H9 (cell line): ENCODE measurements around the gene NFATC1. TPM values are rescaled to one million over a fixed set of nuclear protein-coding genes. Genes with fewer than 3 reads are reported as not detected.

Source experiments
- DNase-seq: peaks from one replicate; pipeline ENCODE4 v3.0.0-alpha.2; 2017
- H2AFZ ChIP-seq: one replicate; pipeline ENCODE4 v1.6.1; 2013; ENCODE audit warnings: mild to moderate bottlenecking, low read length, control low read depth, moderate library complexity
- H2AK5ac ChIP-seq: 2 replicates; pipeline ENCODE4 v1.6.1; 2013; ENCODE audit warnings: low read length, control low read depth, mixed read lengths; ENCODE audit not compliant: insufficient read length
- H2BK120ac ChIP-seq: one replicate; pipeline ENCODE4 v1.6.1; 2013; ENCODE audit warnings: low read depth, mild to moderate bottlenecking, low read length, control low read depth, inconsistent platforms; ENCODE audit not compliant: poor library complexity, severe bottlenecking
- H2BK12ac ChIP-seq: 2 replicates; pipeline ENCODE4 v1.6.1; 2013; ENCODE audit warnings: low read length, control low read depth, mixed read lengths, low read depth; ENCODE audit not compliant: insufficient read length
- H2BK15ac ChIP-seq: 2 replicates; pipeline ENCODE4 v1.6.1; 2013; ENCODE audit warnings: low read depth, low read length, control low read depth
- H2BK20ac ChIP-seq: one replicate; pipeline ENCODE4 v1.6.1; 2013; ENCODE audit warnings: low read depth, mild to moderate bottlenecking, low read length, control low read depth, inconsistent platforms; ENCODE audit not compliant: poor library complexity, severe bottlenecking
- H2BK5ac ChIP-seq: 2 replicates; pipeline ENCODE4 v1.6.1; 2013; ENCODE audit warnings: low read length, control low read depth, mixed read lengths; ENCODE audit not compliant: insufficient read length
- H3K14ac ChIP-seq: 2 replicates; pipeline ENCODE4 v1.6.1; 2013; ENCODE audit warnings: low read length, control low read depth; ENCODE audit not compliant: insufficient read depth
- H3K18ac ChIP-seq: 2 replicates; pipeline ENCODE4 v1.6.1; 2013; ENCODE audit warnings: low read depth, mild to moderate bottlenecking, mixed read lengths, low read length, control low read depth; ENCODE audit not compliant: insufficient read length
- H3K23ac ChIP-seq: 2 replicates; pipeline ENCODE4 v1.6.1; 2013; ENCODE audit warnings: low read length, control low read depth, mixed read lengths, low read depth; ENCODE audit not compliant: insufficient read length
- H3K23me2 ChIP-seq: 2 replicates; pipeline ENCODE4 v1.6.1; 2013; ENCODE audit warnings: low read depth, mild to moderate bottlenecking, mixed read lengths, low read length, control low read depth; ENCODE audit not compliant: insufficient read length, poor library complexity, severe bottlenecking
- H3K27ac ChIP-seq: 2 replicates; pipeline ENCODE4 v1.5.1; 2013; ENCODE audit warnings: low read length, control low read depth, mixed read lengths, low read depth; ENCODE audit not compliant: insufficient read length
- H3K27me3 ChIP-seq: 2 replicates; pipeline ENCODE4 v1.6.1; 2013; ENCODE audit warnings: low read length, control low read depth, inconsistent platforms; ENCODE audit not compliant: insufficient read depth
- H3K4ac ChIP-seq: 2 replicates; pipeline ENCODE4 v1.6.1; 2013; ENCODE audit warnings: low read depth, mild to moderate bottlenecking, control low read depth, inconsistent platforms, low read length, moderate library complexity
- H3K4me1 ChIP-seq: 2 replicates; pipeline ENCODE4 v1.6.1; 2013; ENCODE audit warnings: low read length, control low read depth, inconsistent platforms; ENCODE audit not compliant: insufficient read depth
- H3K4me2 ChIP-seq: 2 replicates; pipeline ENCODE4 v1.6.1; 2013; ENCODE audit warnings: low read length, control low read depth, mixed read lengths; ENCODE audit not compliant: insufficient read length, insufficient read depth
- H3K56ac ChIP-seq: 2 replicates; pipeline ENCODE4 v1.6.1; 2013; ENCODE audit warnings: low read depth, mild to moderate bottlenecking, mixed read lengths, low read length, control low read depth; ENCODE audit not compliant: insufficient read length
- H3K79me1 ChIP-seq: 2 replicates; pipeline ENCODE4 v1.6.1; 2013; ENCODE audit warnings: low read depth, mild to moderate bottlenecking, moderate library complexity, low read length, control low read depth, inconsistent platforms; ENCODE audit not compliant: insufficient read depth, poor library complexity, severe bottlenecking
- H3K79me2 ChIP-seq: 2 replicates; pipeline ENCODE4 v1.6.1; 2013; ENCODE audit warnings: low read length, control low read depth, inconsistent platforms; ENCODE audit not compliant: insufficient read depth
- H3K9ac ChIP-seq: 2 replicates; pipeline ENCODE4 v1.6.1; 2013; ENCODE audit warnings: low read length, control low read depth, mixed read lengths; ENCODE audit not compliant: insufficient read length; ENCODE audit errors: extremely low read depth
- H3K9me3 ChIP-seq: one replicate; pipeline ENCODE4 v1.6.1; 2013; ENCODE audit warnings: low read depth, low read length, inconsistent platforms; ENCODE audit not compliant: control insufficient read depth
- H3T11ph ChIP-seq: one replicate; pipeline ENCODE4 v1.6.1; 2013; ENCODE audit warnings: mild to moderate bottlenecking, low read length, control low read depth, inconsistent platforms
- H4K20me1 ChIP-seq: one replicate; pipeline ENCODE4 v1.6.1; 2013; ENCODE audit not compliant: control insufficient read depth, insufficient read length, insufficient read depth
- H4K5ac ChIP-seq: 2 replicates; pipeline ENCODE4 v1.6.1; 2013; ENCODE audit warnings: low read depth, mild to moderate bottlenecking, mixed read lengths, low read length, control low read depth; ENCODE audit not compliant: insufficient read length
- H4K8ac ChIP-seq: replicated peaks from 2 replicates; pipeline ENCODE4 v1.6.1; 2013; ENCODE audit warnings: low read length, control low read depth, mixed read lengths, low read depth; ENCODE audit not compliant: insufficient read length
- H4K91ac ChIP-seq: 2 replicates; pipeline ENCODE4 v1.6.1; 2013; ENCODE audit warnings: low read depth, mild to moderate bottlenecking, moderate library complexity, mixed read lengths, low read length, control low read depth; ENCODE audit not compliant: insufficient read length
- H3K27ac Mint-ChIP-seq, 3 experiments: 2 replicates in 2 of 3; 3 replicates in 1 of 3; pipeline ENCODE4 v1.8.0; 2020 to 2021; ENCODE audit warnings: mixed read lengths in 3 of 3, mild to moderate bottlenecking in 1 of 3, moderate library complexity in 1 of 3
- H3K27me3 Mint-ChIP-seq: 2 replicates; pipeline ENCODE4 v1.8.0; 2021; ENCODE audit warnings: low read depth, mild to moderate bottlenecking, moderate library complexity, mixed read lengths
- H3K36me3 Mint-ChIP-seq, 3 experiments: 2 replicates in 2 of 3; 3 replicates in 1 of 3; pipeline ENCODE4 v1.8.0; 2020 to 2021; ENCODE audit warnings: low read depth in 3 of 3, mixed read lengths in 3 of 3; ENCODE audit not compliant: insufficient read depth in 1 of 3
- H3K4me1 Mint-ChIP-seq, 2 experiments: 2 replicates each; pipeline ENCODE4 v1.8.0; 2020; ENCODE audit warnings: mixed read lengths in 2 of 2
- H3K4me3 Mint-ChIP-seq, 2 experiments: 2 replicates in 1 of 2; 3 replicates in 1 of 2; pipeline ENCODE4 v1.8.0; 2020 to 2021; ENCODE audit warnings: mild to moderate bottlenecking in 2 of 2, mixed read lengths in 2 of 2, moderate library complexity in 1 of 2
- H3K9me3 Mint-ChIP-seq, 2 experiments: 2 replicates in 1 of 2; 3 replicates in 1 of 2; pipeline ENCODE4 v1.8.0; 2020; ENCODE audit warnings: mild to moderate bottlenecking in 2 of 2, mixed read lengths in 2 of 2, moderate library complexity in 1 of 2
- WGBS: extraction: QIAGEN DNeasy Blood & Tissue Kit; methylation state at CpG from one replicate; pipeline ENCODE4 v1.1.7; 2013; ENCODE audit warnings: missing lambda C conversion rate, low lambda C conversion rate, mixed read lengths; ENCODE audit not compliant: insufficient read length; ENCODE audit errors: extremely low coverage; 5-methylcytosine and 5-hydroxymethylcytosine counted together
- total RNA-seq: library from RNA; stranded (reverse); gene quantifications from 2 replicates; pipeline ENCODE4 v1.2.1, GENCODE V29; 2021
- TF ChIP-seq, protein P1 (sequence below): fragments of 200-600 bp; sonication (generic); conservative IDR thresholded peaks from 3 replicates; pipeline ENCODE4 v1.8.0; 2021; ENCODE audit warnings: antibody characterized with exemption, mild to moderate bottlenecking

The NFATC1 gene
- total RNA-seq, 1 experiment from 2014 or later, result 5.5 TPM

DNA sequence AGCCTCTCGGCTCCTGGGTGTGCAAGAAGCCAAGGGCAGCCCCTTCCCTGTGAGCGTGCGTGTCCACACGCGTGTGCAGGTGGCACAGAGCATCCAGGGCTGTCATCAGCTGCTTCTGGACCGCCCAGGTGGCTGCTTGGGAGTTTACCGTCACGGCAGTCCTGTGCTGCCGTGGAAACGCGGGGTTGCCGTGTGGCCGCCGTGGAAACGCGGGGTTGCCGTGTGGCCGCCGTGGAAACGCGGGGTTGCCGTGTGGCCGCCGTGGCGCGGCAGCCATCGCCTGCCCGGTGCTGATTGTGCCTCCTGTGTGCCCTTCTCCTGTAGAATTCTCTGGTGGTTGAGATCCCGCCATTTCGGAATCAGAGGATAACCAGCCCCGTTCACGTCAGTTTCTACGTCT is 71.4 kb downstream of the NFATC1 start:
- H3K4me3 Mint-ChIP-seq, result no peak overlapping the region
- H3K23me2 ChIP-seq, result no peaks in the 10 kb centered on the region
- no peaks in the 10 kb centered on the region for H3K27me3 ChIP-seq
- H4K8ac ChIP-seq, result no peak overlapping the region
- no peak overlapping the region for H2BK20ac ChIP-seq
- WGBS, result no CpG with 5 or more reads among the region's 33 CpGs
- no peaks in the 10 kb centered on the region for H3K79me1 ChIP-seq
- no peaks in the 10 kb centered on the region for H3K4me1 ChIP-seq
- peaks cover 7 to 22% of the 10 kb centered on the region in 2 experiments for H3K4me1 Mint-ChIP-seq
- H3K27me3 Mint-ChIP-seq, result no peaks in the 10 kb centered on the region
- DNase-seq, result no peak
- TF ChIP-seq, protein P1, sequence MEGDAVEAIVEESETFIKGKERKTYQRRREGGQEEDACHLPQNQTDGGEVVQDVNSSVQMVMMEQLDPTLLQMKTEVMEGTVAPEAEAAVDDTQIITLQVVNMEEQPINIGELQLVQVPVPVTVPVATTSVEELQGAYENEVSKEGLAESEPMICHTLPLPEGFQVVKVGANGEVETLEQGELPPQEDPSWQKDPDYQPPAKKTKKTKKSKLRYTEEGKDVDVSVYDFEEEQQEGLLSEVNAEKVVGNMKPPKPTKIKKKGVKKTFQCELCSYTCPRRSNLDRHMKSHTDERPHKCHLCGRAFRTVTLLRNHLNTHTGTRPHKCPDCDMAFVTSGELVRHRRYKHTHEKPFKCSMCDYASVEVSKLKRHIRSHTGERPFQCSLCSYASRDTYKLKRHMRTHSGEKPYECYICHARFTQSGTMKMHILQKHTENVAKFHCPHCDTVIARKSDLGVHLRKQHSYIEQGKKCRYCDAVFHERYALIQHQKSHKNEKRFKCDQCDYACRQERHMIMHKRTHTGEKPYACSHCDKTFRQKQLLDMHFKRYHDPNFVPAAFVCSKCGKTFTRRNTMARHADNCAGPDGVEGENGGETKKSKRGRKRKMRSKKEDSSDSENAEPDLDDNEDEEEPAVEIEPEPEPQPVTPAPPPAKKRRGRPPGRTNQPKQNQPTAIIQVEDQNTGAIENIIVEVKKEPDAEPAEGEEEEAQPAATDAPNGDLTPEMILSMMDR, result no peak
- H4K20me1 ChIP-seq, result no peaks in the 10 kb centered on the region
- no peak overlapping the region for H3K27ac Mint-ChIP-seq
- H3K23ac ChIP-seq, result no peak overlapping the region
- no peak overlapping the region for H2BK120ac ChIP-seq
- no peak overlapping the region for H2BK15ac ChIP-seq
- no peaks in the 10 kb centered on the region for H3K9me3 ChIP-seq
- no peak overlapping the region for H3K4me2 ChIP-seq
- no peak overlapping the region for H2BK12ac ChIP-seq
- H2AFZ ChIP-seq, result no peak overlapping the region
- no peaks in the 10 kb centered on the region for H3K79me2 ChIP-seq
- H3K9ac ChIP-seq, result no peak overlapping the region
- H3K36me3 Mint-ChIP-seq, result peaks cover 0 to 5% (median 2%) of the 10 kb centered on the region in 3 experiments; a peak in 1 of 7 replicates
- H3K4ac ChIP-seq, result no peak overlapping the region
- no peak overlapping the region for H2AK5ac ChIP-seq
- H3K14ac ChIP-seq, result no peak overlapping the region
- H3K9me3 Mint-ChIP-seq, result no peaks in the 10 kb centered on the region
- H3T11ph ChIP-seq, result no peak overlapping the region
- no peak overlapping the region for H3K27ac ChIP-seq
- no peak overlapping the region for H2BK5ac ChIP-seq
- H4K5ac ChIP-seq, result no peak overlapping the region
- no peak overlapping the region for H3K18ac ChIP-seq
- no peak overlapping the region for H3K56ac ChIP-seq
- H4K91ac ChIP-seq, result no peak overlapping the region
